ENCODE results near the gene DYSF. TPM values are rescaled to one million over a fixed set of nuclear protein-coding genes. Genes with fewer than 3 reads are reported as not detected.
A peak's percentile ranks its signal among the peaks of the same experiment; 100 is the strongest.

DYSF gene
- total RNA-seq, 2 donors from 2014 or later, result 0.23 to 0.30 TPM

- Mint-ChIP-seq H3K36me3 (no peaks in the 10 kb centered on the region), H3K27ac (no peak overlapping the region)
- DNase-seq (ENCODE audit: low spot score in 2 of 2), result no peak
Observed at GRCh38 chr2:71705171-71705960, 252.0 kb downstream of the DYSF start.

GRCh38 chr2:71706121-71706520 lies 252.8 kb downstream of the DYSF start:
- H3K27ac Mint-ChIP-seq, result no peak overlapping the region
- no peaks in the 10 kb centered on the region for H3K36me3 Mint-ChIP-seq
- DNase-seq (ENCODE audit: low spot score in 2 of 2) (no peak), ATAC-seq (no peak)
- no peaks in the 10 kb centered on the region for H3K9me3 Mint-ChIP-seq

More at GRCh38 chr2:71705171-71705960, 252.0 kb downstream of the DYSF start:
- H3K9me3 Mint-ChIP-seq, result no peaks in the 10 kb centered on the region
- no peak for ATAC-seq

GRCh38 chr2:71706836-71707235 lies 253.5 kb downstream of the DYSF start:
- Mint-ChIP-seq H3K36me3 (no peaks in the 10 kb centered on the region), H3K9me3 (no peaks in the 10 kb centered on the region), H3K27ac (no peak overlapping the region)
- ATAC-seq (no peak), DNase-seq (ENCODE audit: low spot score in 2 of 2) (no peak)

GRCh38 chr2:71710367-71711132 lies 257.2 kb downstream of the DYSF start:
- no peaks in the 10 kb centered on the region for H3K9me3 Mint-ChIP-seq
- no peak overlapping the region for H3K27ac Mint-ChIP-seq
- no peak for ATAC-seq
- H3K36me3 Mint-ChIP-seq, result no peaks in the 10 kb centered on the region
- no peak for DNase-seq (ENCODE audit: low spot score in 2 of 2)

GRCh38 chr2:71711133-71711855 lies 257.9 kb downstream of the DYSF start:
- ATAC-seq (no peak), DNase-seq (ENCODE audit: low spot score in 2 of 2) (no peak)
- Mint-ChIP-seq H3K36me3 (no peaks in the 10 kb centered on the region), H3K9me3 (no peaks in the 10 kb centered on the region), H3K27ac (no peak overlapping the region)

GRCh38 chr2:71712158-71712818 lies 258.9 kb downstream of the DYSF start:
- DNase-seq (ENCODE audit: low spot score in 2 of 2) (no peak), ATAC-seq (no peak)
- Mint-ChIP-seq H3K36me3 (no peaks in the 10 kb centered on the region), H3K9me3 (no peaks in the 10 kb centered on the region), H3K27ac (peak overlapping the region in 1 of 2 donors; percentile 31)

- Mint-ChIP-seq H3K27ac (no peak overlapping the region), H3K9me3 (no peaks in the 10 kb centered on the region), H3K36me3 (no peaks in the 10 kb centered on the region)
- DNase-seq (ENCODE audit: low spot score in 2 of 2), result no peak
- peak in 1 of 2 donors; percentile 36 for ATAC-seq
Observed at GRCh38 chr2:71713581-71714580, 260.5 kb downstream of the DYSF start.

- ATAC-seq (no peak), DNase-seq (ENCODE audit: low spot score in 2 of 2) (no peak)
- H3K9me3 Mint-ChIP-seq, result no peaks in the 10 kb centered on the region
- H3K27ac Mint-ChIP-seq, result no peak overlapping the region
- no peaks in the 10 kb centered on the region for H3K36me3 Mint-ChIP-seq
Observed at GRCh38 chr2:71714601-71715240, 261.4 kb downstream of the DYSF start.

- Mint-ChIP-seq H3K36me3 (no peaks in the 10 kb centered on the region), H3K9me3 (no peaks in the 10 kb centered on the region), H3K27ac (no peak overlapping the region)
- no peak for ATAC-seq
- DNase-seq (ENCODE audit: low spot score in 2 of 2), result no peak
Observed at GRCh38 chr2:71715241-71715750, 261.9 kb downstream of the DYSF start.

GRCh38 chr2:71715951-71716696 lies 262.8 kb downstream of the DYSF start:
- Mint-ChIP-seq H3K27ac (no peak overlapping the region), H3K36me3 (no peaks in the 10 kb centered on the region), H3K9me3 (no peaks in the 10 kb centered on the region)
- DNase-seq (ENCODE audit: low spot score in 2 of 2) (no peak), ATAC-seq (no peak)

- Mint-ChIP-seq H3K9me3 (peaks cover under 1% of the 10 kb centered on the region in 2 donors), H3K27ac (no peak overlapping the region), H3K36me3 (no peaks in the 10 kb centered on the region)
- DNase-seq (ENCODE audit: low spot score in 2 of 2) (no peak), ATAC-seq (no peak)
Observed at GRCh38 chr2:71716697-71717624, 263.6 kb downstream of the DYSF start.

GRCh38 chr2:71718686-71719085 lies 265.3 kb downstream of the DYSF start:
- no peak for ATAC-seq
- Mint-ChIP-seq H3K27ac (no peak overlapping the region), H3K9me3 (peaks cover 6% of the 10 kb centered on the region in 2 donors), H3K36me3 (no peaks in the 10 kb centered on the region)
- DNase-seq (ENCODE audit: low spot score in 2 of 2), result no peak

GRCh38 chr2:71719520-71720282 lies 266.3 kb downstream of the DYSF start:
- peaks cover 6% of the 10 kb centered on the region in 2 donors for H3K9me3 Mint-ChIP-seq
- DNase-seq (ENCODE audit: low spot score in 2 of 2), result no peak
- no peaks in the 10 kb centered on the region for H3K36me3 Mint-ChIP-seq

More at GRCh38 chr2:71719520-71720282, 266.3 kb downstream of the DYSF start:
- no peak for ATAC-seq
- H3K27ac Mint-ChIP-seq, result no peak overlapping the region

All from activated naive CD4-positive, alpha-beta T cell treated with anti-CD3 and anti-CD28 coated beads, Interleukin-2, amount 50 U/mL, for 72 hours (primary cell).